NOMO-1 treated with dmso at 0.1 percent for 144 hours (cell line): ENCODE results near the gene SPCS1.

Experiments used
- DNase-seq: peaks from one replicate; lab custom pipeline; 2025; ENCODE audit not compliant: unreplicated experiment; lab: John Stamatoyannopoulos, UW

Gene SPCS1

GRCh38 chr3:52694528-52695189, 11.2 kb upstream of the SPCS1 start:
- no peak for DNase-seq

- no peak for DNase-seq
These were observed 9.9 kb upstream of the SPCS1 start for GRCh38 chr3:52695798-52696671.

DNA sequence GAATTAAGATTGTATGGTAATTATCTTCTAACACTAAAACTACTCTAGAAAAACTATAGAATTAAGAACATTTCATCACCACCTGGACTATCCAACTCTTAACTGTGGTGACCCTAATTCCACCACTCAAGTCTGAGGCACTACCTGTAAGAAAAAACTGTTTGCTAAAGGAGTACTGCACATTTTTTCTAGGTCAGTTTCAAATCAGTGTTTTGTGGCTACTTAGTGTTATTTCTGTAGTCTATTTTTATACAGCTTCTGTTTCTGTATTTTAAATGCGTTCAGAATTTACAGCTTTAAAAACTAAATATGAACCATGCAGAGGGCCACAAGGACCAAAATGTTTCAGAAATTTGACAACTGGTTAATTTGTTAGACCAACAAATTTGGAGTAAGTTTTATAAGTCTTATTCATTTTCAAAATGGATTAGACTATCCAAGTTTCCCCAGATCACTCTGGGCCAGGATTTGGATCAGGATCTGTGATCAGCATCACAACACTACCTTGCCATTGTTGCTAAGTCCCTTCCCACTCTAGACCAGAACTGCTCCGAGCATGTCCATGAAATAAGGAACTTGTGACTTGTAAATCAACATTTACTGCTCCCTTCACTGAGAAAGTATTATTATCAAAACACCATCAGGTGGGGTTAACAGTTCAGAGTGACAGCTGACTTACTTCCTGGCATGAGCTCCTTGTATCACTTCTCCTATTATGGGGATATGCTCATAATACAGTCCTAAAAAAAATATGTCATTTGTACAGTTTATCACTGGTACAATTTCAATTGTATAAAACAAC, 8.9 kb upstream of the SPCS1 start:
- no peak for DNase-seq

DNA sequence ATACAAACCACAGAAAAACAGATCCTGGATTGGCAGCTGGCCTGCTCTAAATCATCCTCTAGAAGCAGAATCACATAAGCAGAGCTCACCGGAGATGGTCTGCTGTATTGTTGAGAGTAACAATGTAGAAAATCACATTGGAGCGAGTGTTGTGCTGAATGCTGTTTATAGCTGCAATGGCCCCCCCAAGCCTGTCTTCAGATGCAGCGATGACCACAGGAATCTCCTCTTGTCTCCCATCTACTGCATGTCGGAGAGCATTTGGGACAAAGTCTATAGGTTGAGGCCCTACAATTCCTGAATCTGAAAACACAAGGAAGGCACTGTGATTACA, 8.3 kb upstream of the SPCS1 start:
- DNase-seq, result no peak

DNA sequence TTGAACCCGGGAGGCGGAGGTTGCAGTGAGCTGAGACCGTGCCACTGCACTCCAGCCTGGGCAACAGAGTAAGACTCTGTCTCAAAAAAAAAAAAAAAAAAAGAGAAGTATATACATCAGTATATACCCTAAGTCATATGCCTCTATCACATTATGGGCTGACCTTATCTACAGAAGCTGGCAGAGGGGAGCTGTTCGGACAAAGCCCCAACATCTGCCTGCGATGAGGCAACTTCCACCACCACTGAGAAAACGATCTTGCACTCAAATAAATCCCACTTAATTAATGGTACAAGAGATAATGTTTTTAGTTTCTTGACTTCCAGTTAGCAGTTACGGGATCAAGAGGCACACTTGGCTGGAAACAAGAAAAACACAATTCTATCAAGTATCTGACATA, 2.6 kb upstream of the SPCS1 start:
- DNase-seq, result no peak

DNA sequence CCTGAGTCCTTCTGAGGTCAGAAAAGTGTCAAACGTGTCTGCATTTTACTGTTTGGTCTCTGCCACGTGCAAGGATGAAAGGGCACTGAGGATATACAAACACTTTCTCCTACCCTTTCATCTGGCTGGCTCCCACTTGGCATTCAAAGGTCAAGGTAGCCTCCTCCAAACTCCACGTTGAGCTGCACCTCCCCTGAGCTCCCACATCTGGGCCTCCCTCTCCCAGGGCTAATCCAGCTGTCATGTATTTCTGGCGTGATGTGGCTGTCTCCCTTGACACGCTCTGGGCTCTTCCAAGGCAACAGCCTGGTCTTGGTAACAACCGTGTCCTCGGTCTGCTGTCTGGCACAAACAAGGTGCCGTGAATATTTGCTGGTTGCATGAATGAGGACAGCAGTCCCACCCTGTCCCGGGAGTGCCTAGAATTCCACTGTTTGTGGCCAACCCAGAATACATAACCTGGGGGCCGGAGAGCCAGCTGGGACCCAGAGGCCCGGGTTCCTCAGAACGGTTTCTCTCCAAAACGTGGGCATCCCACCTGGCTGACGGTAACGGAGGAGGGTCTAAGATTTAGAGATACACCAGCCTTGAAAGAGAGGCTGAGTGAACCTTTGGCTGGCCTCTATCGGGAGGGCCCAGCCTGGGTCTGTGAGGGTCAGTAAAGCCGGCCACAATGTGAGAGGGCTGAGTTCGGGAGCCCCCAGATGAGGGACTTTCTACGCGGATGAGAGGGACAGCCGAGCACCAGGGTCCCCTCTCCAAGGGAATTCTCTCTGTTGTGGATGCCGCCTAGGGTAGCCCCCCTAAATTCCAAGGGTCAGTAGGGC, 1.1 kb upstream of the SPCS1 start:
- no peak for DNase-seq

GRCh38 chr3:52705438-52705687, 543 bp upstream of the SPCS1 start:
- no peak for DNase-seq

GRCh38 chr3:52707585-52707984, 1.7 kb downstream of the SPCS1 start:
- DNase-seq, result peak; percentile 35

DNA sequence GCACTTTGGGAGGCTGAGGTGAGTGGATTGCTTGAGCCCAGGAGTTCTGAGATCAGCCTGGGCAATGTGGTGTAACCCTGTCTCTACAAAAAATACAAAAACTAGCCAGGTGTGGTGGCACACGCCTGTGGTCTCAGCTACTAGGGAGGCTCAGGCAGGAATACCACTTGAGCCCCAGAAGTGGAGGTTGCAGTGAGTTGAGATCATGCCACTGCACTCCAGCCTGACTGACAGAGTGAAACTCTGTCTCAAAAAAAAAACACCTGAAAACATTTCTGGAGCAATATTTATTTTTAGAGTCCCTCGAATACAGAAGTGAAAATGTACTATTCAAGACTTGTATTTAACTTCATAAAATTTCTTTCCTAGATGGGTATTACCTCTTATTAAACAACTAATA, 4.6 kb downstream of the SPCS1 start:
- no peak for DNase-seq

GRCh38 chr3:52712291-52713212, 6.6 kb downstream of the SPCS1 start:
- no peak for DNase-seq

DNA sequence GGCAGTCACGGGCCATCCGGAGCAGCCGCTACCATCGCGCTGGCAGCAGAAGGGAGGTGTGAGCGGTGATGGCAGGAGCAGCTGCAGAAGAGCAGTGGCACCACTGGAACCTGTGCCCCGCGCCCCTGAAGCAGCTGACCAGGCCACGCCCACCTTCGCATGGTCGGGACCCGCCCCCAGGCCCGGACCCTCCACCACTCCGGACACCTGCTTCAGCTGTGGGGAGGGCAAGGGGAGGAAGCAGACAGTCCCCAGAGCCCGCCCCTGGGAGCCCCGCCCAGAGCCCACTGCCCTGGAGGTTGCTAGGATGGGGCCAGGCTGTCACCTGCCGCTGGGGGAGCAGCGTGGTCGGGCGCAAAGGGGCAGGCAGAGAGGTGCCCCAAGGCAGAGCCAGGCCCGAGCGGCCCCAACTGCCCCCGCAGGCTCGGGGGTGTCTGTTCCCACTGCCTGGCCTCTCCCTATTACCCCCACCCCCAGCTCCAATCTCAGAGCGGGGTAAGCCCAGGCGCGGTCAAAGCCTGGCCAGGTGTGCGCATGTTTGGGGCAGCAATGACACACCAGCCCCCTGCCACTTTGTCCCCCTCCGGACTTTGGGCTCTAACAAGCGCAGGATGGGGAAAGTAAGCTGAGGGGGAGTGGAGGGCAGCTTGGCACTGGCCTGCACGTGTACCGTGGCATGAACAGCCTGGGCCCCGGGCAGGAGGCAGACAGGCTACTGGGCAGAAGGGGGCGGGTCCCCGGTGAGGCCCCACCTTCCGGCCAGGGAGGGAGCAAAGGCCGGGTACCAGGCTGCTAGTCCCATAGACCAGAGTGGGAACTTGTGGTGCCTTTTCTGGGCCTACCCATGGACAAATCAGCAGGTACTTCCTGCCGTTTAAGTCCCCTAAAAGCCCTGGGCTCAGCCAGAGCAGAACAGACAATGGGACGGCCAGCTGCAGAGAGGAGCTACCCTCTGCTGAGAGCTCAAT, 8.7 kb downstream of the SPCS1 start:
- DNase-seq, result no peak

DNA sequence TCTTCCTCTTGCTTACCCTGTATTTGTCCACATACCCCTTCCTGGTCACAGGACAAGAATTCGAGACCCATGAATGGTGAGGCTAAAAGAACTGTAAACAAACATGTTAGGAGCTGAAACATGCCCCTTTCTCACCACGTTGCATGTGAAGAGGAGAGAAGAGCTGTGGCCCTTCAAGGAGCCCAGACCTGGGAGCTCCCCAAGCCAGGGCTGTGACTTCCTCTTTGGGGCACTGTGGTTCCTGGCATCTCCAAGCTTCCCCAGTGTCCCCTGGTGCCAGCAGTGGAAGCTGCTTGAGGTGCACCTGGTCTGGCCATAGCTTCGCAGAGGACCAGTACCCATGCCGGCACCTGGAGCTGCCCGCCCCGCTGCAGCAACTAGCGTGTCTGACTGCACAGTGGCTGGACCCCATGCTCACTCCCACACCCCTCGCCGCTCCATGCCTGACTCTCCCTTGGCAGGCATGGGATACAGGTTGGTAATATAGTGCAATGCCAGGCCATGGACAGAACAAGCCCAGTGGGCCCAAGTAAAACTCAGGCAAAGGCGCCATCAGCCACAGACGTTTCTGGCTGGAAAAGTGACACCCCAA, 9.9 kb downstream of the SPCS1 start:
- DNase-seq, result no peak

DNA sequence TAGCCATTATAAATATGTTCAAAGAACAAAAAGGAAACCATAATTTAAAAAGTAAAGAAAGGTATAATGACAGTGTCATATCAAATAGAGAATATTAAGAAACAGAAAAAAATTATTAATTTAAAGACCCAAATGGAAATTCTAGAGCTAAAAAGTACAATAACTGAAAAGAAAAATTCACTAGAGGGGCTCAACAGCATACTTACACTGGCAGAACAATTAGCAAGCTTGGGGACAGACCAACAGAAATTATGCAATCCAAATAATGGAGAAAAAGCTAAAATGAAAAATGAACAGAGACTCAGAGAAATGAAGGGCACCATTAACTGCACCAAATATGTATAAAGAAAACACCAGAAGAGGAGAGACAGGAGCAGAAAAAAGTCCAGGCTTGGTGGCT, 13.7 kb downstream of the SPCS1 start:
- no peak for DNase-seq

DNA sequence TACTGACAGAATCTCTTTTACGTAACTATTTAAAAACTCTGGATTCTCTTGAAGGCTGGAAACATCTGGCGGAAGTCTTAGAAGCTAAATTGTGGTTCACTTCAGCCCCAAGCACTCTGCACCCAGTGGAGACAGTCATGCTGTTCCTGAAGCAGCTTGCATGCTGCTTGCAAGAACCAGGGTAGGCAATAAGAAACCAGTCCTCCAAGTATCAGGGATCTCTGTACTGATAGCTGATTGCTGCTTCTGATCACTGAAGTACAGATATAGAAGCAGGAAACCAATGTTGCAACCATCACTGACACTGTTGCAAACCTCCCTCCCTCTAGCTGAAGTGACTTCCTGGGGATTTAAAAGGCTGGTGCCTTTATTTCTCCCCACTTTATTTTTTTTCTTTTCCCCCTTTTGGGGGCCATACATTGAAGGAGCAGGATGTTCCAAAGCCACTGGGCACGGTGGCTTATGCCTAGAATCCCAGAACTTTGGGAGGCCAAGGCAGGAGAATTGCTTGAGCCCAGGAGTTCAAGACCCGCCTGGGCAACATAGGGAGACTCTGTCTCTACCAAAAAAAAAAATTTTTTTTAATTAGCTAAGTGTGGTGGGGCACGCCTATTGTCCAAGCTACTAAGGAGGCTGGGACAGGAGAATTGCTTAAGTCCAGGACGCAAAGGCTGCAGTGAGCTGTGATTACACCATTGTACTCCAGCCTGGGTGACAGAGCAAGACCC, 15.3 kb downstream of the SPCS1 start:
- peak; percentile 88 for DNase-seq

GRCh38 chr3:52721730-52722008, 15.8 kb downstream of the SPCS1 start:
- no peak for DNase-seq

DNA sequence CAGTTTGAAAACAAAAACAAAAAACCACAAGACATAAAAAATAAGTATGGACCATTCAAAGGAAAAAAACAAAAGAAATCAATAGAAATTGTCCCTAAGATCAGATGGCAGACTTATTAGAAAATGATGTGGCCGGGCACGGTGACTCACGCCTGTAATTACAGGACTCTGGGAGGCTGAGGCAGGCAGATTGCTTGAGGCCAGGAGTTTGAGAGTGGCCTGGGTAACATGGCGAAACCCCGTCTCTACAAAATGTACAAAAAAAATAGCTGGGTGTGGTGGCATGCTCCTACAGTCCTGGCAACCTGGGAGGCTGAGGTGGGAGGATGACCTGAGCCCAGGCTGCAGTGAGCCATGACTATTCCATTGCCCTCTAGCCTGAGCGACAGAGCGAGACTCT, 16.6 kb downstream of the SPCS1 start:
- peak; percentile 22 for DNase-seq

DNA sequence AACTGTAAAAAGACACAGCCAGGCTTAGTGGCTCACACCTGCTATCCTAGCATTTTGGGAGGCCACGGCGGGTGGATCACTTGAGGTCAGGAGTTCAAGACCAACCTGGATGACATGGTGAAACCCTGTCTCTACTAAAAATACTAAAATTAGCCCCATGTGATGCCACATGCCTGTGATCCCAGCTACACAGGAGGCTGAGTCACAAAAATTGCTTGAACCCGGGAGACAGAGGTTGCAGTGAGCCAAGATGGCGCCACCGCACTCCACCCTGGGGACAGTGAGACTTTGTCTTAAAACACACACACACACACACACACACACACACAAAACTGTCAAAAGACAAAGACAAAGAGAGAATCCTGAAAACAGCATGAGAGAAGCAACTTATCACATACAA, 18.0 kb downstream of the SPCS1 start:
- no peak for DNase-seq

GRCh38 chr3:52724511-52724910, 18.6 kb downstream of the SPCS1 start:
- no peak for DNase-seq
